HG03378 (cell line): ENCODE results near the gene CD151.

Source experiments
- ATAC-seq: cut with Tn5 transposase; IDR thresholded peaks from one replicate; pipeline ENCODE4 v1.9.1; 2021; ENCODE audit warnings: mild to moderate bottlenecking, moderate library complexity; ENCODE audit not compliant: unreplicated experiment

Gene CD151

DNA sequence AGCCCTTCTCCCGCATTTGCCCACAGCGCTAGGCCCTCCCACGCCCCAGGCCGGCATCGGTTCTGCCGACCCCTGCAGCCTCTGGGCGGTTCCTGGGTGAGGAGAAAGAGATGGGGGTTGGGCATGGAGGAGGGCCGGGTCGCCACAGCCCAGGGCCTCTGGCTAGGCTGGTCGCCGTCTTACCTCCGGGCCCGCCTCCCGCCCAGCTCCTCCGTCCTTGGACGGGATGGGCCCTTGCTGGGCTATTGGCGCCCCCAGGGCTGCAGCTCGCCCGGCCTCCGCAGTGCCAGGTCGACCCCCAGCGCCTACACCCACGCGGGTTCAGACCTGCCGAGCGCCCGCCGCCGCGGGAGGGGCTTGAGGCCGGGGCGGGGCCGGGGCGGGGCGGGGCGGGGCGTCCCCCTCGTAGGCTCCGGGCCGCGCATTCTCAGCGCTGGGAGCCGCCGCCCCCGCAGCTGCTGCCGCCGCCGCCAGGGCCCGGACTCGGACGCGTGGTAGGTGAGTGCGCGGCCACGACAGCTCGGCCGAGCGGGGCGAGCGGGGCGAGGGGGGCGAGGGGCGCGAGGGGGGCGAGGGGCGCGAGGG is at the start of gene CD151:
CD151 (plus strand) TSS at position 424 of the 585 bp plus-strand sequence. CDS start 3,118 bp downstream, outside the sequence.
- ATAC-seq, result no peak

DNA sequence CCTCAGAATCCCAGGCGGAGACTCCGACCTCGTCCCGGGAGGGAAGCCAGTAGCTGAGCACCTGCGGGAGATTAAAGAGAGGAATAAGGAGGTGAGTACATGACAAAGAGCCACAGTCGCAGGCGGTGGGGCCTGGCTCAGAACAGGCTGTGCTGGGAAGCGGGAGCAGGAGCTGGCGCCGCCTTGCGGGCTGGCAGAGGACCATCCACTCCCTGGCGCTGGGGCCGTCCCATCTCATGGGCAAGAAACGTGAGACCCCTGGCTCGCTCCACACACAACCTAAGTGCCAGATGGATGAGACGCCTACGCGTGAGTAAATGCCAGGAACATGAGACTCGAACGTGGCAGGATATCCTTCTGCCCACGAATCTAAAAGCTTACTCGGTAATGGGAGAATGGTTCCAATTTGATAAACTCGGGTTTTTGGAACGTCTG is 49.2 kb upstream of the CD151 start:
- ATAC-seq, result no peak

DNA sequence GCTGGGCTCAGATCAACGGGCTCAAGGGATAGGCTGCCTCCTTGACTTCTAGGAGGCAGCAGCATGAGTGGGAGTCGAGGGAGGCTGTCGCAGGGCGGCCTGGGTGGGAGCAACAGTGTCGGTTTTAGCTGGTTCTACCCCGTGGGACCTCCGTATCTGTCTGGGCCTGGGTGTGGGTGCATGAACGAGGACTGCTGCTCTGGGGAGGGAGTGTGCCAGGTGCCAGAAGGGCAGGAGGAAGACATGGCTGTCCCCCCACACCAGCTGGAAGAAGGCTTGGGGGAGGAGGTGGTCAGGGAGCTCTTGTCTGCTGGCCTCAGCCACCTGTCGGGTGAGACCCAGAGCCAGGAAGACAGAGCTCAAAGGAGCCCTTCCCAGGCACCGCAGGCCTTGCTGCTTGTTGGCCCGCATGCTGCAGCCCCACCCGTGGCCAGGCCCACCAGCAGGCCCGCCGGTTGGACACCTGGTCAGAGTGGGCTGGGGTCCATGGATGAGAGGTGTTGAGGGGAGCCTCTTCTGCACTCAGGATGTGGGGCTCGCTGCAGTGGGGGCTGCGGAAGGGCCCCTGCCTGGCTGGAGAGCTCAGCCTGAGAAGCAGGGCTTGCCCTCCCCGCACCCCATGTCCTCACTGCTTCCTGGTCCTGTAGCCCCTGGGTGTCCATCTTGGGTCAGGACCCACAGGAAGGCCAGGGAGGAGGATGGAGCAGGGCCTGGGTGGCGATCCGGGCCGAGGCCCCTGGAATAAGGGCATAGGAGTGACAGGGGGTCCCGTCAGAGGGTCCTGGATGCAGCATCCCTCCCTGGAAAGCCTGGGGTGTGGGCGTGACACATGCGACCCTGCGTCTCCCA is 46.3 kb upstream of the CD151 start:
- ATAC-seq, result no peak

DNA sequence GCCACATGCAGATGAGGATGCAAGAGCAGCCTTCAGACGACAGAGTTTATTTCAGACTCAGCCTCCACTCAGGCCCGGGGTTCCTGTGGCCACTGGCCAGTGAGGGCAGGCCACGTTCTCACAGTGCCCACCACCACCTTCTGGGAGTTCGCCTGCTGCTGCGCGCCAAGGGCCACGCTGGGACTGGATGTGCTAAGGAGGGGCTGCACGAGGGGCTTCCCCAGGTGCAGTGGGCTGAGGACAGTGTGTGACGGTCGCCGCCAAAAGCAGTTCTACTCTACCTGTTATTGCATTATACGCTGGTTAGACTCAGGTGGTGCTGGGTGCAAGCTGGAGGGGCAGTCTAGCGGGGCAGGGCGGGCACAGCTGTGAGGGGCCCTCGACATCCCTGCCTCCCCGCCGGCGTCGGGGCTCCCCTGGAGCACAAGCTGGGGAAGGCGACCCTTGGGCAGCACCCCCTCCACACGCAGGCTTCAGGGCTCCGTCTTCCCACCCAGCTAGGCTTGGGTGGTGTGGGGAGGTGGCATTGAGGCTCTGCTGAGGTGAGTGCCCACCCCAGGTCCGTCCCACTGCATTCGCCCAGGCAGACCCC is 45.6 kb upstream of the CD151 start:
- ATAC-seq, result no peak

DNA sequence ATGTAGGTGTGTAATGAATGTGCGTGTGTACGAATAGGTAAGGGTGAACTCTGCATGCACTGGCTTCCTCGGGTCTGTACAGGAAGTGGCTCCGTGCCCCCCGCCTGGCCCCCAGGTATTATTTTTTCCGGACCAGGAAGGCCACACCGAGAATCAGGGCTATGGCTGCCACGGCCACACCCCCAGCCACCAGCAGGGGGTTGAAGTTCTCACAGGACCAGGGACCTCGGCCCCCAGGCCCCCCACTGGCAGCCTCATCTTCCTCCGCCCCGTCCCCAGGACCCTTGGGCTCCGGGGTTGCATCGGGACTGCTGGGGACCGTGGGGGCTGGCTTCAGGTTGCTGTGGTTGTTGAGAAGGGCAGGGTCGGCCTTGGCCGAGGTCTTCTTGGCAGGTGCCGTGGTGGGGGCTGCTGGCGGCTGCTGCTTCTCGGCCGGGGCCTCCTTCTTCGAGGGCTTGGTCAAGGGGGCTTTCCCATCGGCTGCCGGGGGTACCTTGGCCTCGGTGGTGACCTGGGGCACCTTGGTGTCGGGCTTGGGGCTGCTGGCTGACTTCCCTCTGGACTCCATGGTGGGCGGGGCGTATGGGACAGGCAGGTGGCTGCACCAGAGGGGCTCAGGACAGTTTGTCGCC is 44.6 kb upstream of the CD151 start:
- ATAC-seq, result no peak

DNA sequence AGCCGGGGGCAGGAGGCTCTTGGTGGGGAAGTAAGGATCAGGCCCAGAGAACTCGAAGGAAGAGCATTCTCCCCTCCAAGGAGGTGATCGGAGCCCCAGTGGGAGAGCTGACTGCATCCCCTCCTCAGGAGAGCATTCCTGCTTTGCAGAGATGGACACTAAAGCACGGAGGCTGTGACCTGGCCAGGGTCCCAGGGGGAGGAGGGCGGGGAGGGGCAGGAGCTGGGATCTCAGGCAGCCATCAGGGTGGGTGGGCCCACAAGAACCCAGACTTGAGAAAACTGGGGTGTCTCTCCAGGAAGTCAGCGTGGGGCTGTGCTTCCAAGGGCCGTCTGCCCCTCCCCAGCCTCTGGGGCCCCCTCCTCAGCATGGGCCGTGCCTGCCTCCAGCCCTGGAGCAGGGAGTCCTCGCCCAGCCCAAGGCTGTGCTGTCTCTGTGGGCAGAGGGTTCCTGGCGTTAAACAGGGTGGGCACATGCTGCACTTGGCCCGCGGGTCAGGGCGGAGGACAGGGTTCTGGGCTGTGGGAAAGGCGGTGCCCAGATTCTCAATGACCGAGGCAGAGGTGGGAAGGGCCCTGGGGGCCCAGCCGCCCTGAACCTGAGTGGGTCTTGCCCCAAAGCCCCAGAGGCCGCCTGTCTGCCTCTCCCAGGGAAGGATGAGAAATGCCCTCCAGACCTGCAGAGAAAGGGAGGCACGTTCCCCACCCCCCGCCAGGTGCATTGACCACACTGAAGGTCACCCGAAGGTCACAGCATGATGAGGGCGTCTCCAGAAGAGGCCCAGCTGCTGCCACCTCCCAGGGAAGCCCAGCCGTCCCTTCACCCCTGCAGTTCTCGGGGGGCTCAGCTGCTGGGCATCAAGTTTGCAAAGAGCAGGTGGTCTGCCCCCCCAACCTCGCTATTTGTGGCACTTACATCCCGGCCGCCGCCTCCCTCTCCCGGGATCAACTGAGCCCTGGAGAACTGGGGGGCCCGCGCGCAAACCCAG is 43.5 kb upstream of the CD151 start:
- ATAC-seq, result no peak

DNA sequence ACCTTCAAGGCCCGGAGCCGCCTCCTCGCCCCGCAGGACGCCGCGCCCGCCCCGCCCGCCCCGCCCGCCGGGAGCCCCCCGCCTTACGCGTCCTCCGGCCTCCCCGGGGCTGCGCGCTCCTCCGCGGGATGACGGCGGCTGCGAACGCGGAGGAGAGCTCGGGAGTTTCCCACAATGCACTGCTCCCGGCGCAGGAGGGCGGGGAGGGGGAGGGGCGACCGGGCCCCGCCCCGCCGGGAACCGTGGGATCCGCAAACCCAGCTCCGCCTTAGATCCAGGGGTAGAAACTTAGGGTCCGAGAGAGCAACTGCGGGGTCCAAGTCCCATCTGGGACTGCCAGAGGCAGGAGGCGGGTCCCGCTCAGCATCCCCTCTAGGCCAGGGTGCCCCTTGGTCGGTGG is 42.8 kb upstream of the CD151 start, which contains the start of gene CEND1:
CEND1 (minus strand) TSS at position 148 of the 400 bp plus-strand sequence. CDS start 1,514 bp downstream, outside the sequence.
- no peak for ATAC-seq

DNA sequence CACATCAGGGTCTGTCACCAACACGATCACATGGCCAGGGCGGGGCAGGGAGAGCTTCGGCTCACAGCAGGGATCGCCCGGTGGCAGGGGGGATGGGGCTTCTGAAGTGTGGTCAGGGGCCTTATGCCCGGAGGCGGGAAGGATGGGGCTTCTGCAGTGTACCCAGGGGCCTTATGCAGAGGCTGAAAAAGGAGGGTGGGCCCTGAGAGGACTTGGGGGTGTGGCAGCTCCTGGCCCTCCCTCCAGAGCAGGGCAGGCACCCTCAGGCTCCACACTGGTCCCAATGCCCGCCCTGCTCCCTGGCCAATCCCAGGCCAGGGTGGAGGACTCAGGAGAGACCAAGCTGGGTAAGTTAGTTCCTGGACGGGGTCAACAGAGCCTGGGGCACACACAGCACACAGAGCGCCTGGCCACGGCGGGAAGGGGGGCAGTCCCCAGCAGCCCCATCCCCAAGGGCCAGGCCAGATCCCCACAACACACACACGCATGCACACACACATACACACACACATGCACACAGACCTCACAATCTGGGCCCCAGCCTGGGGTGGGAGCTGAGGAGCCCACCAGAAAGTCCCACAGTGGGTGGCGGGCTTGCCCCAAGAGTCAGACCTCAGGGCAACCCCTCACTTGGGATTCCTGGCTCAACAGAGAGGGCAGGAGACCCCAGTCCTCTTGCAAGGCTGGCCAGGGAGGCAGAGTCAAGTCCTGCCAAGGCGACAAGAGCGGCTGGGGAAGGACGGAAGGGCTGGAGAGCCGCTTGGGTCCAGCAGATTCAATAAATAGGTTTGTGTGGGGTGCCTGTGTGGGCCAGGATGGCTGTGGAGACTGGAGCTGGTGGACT is 41.8 kb upstream of the CD151 start:
- ATAC-seq, result no peak

DNA sequence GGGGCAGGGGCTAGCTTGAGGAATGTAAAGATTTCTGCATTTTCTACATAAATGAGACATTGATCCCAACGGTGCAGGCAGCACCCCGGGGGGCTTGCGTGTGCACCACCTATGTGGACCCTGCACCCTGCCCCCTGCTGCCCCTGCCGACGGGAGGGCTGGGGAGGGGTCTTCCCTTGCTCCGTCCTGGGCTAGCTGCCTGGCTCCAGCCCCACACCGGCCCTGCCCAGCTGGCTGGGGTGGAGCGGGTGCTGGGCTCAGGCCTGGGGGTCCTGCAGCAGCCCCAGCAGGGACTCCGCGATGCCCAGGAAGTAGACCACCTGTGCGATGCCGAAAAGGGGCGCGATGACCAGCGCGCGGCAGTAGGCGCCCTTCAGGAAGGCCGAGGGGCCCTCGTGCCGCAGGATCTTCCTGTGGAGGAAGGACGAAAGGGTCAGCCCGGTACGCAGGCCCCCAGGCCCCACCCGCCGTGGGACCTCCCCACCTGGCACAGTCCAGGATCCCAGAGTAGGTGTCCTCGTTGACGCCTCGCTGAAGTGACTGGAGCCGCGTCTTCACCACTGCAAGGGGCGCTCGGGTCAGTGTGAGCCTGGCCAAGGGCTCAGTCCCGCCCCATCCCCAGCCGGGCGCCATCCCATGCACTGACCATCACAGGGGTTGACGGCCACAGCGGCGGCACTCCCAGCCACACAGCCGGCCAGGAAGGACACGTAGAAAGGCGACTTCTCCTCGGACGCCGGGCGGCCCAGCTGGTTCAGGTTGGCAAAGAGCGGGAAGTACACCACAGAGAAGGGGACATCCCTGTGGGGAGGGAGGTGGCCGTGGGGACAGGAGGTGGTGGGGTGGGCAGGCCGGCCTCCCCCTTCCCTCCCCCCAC is 40.9 kb upstream of the CD151 start:
- ATAC-seq, result no peak

DNA sequence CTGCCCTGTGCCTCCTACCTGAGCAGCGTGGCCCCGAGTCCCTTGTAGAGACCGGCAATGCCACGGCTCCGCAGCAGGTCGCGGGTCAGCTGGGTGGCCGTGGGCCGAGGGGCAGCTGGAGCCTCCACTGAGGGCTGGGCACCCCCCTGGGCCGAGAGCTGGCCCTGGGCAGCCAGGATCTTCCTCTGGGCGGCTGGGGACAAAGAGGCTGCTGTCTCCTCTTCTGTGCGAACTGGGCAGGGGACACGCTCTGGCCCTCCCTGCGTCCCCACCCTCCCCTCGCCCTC is 40.3 kb upstream of the CD151 start:
- ATAC-seq, result no peak

DNA sequence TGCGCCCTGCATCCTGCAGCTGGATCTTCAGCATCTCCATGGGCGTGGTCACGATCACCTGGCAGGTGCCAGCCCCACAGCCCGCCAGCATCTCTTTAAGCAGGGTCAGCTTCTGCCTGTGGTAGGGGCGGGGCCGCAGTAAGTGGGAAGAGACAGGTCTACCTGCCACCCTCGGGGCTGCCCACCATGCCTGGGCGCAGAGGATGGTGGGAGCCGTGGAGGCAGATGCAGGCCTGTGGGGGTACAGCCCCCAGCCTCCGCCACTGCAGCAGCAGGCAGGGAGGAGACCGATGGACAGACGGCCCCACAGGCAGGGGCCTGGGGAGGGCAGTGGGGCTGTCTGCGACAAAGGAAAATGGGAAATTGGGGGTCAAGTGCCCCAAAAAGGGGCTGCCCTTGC is 39.9 kb upstream of the CD151 start:
- no peak for ATAC-seq

DNA sequence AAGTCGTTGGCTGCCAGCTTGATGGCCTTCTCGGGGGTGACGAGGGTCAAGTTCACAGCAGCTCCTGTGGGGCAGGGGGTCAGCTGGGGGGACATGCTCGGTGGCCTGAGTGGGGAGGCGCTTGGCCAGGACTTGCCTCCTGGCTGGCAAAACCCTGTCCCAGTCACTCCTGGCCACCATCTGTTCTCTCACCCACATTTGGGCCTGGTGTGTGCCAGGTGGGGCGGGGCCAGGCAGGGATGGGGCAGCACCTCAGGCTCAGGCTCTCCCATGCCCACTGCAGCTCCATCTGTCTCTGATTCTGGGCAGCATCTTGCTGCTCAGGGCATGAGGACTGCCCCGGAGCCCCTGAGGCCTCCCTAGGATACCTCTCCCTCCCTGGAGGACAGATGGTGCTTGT is 39.2 kb upstream of the CD151 start:
- ATAC-seq, result no peak

DNA sequence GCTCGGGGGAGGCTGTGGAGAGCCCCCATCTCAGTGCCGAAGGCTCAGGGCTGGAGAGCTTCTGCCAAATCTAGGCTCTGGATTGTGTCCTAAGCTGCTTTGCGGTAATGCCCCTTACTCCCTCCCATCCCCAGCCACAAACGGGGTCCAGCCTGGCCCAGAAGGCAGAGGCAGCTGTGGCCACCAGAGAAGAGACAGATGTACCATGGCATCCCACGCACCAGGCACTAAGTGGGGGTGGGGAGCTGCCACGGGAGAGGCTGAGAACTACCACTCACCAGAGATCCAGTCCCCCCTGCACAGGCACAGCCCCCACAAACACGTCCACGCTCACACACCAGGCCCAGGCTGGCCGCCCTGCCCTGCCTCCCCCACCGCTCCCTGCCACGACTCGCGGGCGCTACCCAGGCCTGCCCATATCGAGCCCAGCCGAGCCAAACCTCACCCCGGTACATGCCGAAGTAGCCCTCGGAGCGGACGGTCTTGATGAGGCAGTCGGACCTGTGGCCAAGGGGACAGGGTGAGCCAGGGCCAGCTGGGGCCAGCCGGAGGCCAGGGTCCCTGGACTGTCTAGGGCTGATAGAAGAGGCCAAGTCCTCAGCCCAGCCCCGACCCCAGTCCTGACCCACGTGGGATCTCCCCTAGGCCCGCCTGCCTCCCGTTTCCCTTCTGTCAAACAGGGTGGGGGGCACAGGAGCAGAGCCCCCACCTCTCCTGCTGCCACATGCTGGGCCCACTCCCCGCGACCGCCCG is 38.6 kb upstream of the CD151 start:
- ATAC-seq, result no peak

DNA sequence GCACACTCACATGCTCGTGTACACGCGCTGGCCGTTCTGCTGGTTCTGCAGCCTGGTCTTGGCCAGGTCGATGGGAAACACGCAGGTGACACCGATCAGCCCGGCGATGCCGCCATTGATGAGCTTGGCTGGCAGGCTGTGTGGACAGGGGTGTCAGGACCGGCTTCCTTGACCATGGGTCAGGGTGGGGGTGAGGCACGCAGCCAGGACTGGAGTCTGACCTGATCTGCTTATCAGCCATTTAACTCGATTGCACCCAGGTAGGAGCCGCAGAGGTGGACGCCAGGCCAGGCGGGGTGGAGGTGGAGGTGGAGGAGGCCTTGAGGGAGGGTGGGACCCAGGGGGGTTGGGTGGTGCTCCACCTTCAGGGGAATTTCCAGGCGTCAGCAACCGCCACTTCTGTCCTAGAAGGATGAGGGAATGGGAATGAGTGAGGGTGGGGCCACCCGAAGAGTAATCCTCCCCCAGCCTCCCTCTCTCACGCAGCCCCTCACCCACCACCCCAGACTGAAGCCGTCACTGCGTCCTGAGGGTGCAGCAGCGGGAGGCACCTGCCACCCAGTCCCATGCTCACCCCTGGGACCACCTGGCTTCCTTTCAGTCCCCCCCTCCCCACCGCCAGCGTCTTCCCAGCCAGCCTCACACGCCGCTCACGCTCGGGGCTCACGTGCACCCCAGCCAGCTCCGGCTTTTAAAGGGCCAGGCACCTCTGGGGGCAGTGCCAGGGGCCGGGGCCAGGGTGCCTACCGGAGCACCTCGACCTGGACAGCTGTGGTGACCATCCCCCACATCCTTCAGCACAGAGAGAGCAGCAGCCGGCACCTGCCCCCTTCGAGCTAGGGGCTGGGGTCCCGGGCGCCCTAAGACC is 37.8 kb upstream of the CD151 start:
- ATAC-seq, result no peak

DNA sequence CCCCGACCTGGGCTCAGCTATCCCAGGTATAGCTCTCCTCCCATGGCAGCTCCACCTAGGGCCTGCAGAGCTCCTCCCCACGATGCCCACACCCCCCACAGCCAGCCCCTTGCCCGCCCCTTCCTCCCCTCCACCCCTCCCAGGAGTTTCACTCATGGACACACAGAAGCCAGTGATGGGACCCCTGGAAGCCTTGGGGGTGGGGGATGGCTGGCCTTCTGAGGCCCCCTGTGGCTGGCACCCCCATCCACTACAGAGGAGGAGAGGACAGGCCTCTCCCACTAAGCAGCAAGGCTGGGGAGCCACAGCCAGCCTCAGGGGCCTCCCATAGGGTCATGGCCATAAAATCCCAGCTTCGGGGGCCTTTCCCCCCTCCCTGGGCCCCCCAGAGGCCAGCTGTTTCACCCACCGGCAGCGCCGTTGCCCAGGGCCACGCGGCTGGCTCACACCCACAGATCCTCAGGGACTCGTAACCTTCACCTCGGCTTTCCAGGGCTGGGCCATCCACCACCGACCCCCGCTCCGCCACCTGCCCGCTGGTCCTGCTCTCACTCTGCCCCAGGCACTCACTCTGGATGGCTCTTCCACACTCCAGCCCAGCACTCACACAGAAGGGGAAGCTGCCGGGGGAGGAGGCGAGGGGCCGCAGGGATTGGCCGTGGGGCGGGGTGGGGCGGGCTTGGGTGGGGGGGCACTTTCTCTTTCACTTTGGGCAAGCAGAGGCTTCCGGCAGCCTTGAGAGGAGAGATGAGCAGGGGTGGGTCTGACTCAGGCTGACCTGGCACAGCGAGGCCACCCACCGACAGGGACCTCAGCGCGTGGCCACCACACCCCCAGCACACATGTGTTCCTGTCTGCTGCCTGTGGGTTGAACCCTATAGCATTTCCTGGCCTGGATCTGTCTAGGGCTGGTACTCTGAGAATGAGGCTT is 36.9 kb upstream of the CD151 start:
- no peak for ATAC-seq
